Measurements from ENCODE around the gene CAPN3.
A peak's percentile ranks its signal among the peaks of the same experiment; 100 is the strongest.

GRCh38 chr15:42371096-42371495 lies 11.8 kb downstream of the CAPN3 start:
- TF ChIP-seq, protein P1, sequence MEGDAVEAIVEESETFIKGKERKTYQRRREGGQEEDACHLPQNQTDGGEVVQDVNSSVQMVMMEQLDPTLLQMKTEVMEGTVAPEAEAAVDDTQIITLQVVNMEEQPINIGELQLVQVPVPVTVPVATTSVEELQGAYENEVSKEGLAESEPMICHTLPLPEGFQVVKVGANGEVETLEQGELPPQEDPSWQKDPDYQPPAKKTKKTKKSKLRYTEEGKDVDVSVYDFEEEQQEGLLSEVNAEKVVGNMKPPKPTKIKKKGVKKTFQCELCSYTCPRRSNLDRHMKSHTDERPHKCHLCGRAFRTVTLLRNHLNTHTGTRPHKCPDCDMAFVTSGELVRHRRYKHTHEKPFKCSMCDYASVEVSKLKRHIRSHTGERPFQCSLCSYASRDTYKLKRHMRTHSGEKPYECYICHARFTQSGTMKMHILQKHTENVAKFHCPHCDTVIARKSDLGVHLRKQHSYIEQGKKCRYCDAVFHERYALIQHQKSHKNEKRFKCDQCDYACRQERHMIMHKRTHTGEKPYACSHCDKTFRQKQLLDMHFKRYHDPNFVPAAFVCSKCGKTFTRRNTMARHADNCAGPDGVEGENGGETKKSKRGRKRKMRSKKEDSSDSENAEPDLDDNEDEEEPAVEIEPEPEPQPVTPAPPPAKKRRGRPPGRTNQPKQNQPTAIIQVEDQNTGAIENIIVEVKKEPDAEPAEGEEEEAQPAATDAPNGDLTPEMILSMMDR (IDR thresholded peaks at IDR 0.05 in 4 of 5, conservative IDR thresholded peaks at IDR 0.05 in 1 of 5): peak in 1 of 5 experiments; percentile 18
- no peak for TF ChIP-seq POLR2A (IDR thresholded peaks at IDR 0.05)
